ENCODE data around the gene TYW1B. TPM values are rescaled to one million over a fixed set of nuclear protein-coding genes. Genes with fewer than 3 reads are reported as not detected.
A peak's percentile ranks its signal among the peaks of the same experiment; 100 is the strongest.
"Not testable (repeated sequence)": the region's sequence is repeated elsewhere in the genome, so short reads cannot be mapped to it uniquely, and the experiment has no call there.

TYW1B gene
- polyA plus RNA-seq, 1 donor, result 5.4 TPM

- no peak for DNase-seq
These were observed 74.2 kb downstream of the TYW1B start for GRCh38 chr7:72753781-72754180.

DNA sequence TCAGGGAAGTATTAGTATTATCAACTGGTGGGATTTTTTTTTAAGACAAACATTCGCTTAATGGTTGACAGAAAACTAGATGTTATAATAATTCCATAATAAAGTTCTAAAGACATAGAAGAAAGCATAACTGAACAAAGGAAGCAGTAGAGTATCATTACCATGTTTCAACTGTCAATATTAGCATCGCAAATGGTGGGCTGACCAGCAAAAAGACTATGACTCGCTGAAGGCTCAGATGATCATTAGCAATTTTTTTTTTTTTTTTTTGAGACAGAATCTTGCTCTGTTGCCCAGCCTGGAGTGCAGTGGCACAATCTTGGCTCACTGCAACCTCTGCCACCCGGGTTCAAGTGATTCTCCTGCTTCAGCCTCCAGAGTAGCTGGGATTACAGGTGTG lies 74.8 kb downstream of the TYW1B start:
- DNase-seq, result not testable (repeated sequence)

DNA sequence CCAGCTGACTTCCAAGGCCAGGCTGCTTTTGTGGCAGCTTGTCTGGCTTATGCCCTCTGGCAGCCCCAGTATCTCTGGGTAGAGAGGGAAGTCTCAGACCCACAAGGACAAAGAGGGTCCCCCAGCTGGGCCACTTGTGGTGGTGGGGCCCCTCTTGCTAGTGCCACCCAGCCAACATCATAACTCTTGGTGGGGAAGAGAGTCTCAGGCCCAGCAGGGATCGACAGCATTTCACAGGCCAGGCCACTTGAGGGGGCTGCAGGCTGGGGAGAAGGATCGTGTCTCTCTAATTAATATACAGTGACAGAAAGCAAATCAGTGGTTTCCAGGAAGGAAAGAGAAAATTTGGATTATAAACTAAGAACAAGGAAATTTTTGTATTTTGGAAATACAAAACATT lies 76.0 kb downstream of the TYW1B start:
- no peak for DNase-seq

DNA sequence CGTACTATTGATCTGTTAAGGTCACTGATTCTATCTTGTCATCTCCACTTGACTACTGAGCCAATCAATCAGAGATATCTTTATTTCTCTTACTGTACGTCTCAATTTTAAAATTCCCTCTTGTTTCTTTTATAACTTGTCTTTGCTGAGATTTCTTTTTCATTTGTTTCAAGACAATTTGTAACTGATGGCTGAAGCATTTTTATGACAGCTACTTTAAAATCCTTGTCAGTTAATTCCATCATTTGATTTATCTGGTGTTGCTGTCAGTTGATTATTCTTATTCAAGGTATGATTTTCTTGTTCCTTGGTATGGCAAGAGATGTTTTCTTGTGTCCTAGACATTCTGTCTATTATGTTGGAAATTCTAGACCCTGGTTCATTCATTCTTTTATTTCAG lies 76.6 kb downstream of the TYW1B start:
- no peak for DNase-seq

DNA sequence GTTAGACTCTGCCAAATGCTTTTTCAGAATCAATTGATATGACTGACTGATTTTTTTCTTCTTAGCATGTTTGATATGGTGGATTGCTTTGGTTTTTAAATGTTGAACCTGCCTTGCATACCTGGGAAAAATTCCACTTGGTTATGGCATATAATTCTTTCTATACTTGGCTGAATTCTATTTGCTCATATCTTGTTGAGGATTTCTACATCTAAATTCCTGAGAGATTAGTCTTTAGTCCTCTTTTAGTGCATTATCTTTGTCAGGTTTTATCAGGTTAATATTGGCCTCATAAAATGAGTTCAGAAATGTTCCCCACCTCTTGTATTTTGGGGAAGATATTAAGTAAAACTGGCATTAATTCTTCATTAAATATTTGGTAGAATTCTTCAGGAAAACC lies 79.4 kb downstream of the TYW1B start:
- not testable (repeated sequence) for DNase-seq

GRCh38 chr7:72744244-72744926 lies 83.6 kb downstream of the TYW1B start:
- peak; percentile 10 for DNase-seq

DNA sequence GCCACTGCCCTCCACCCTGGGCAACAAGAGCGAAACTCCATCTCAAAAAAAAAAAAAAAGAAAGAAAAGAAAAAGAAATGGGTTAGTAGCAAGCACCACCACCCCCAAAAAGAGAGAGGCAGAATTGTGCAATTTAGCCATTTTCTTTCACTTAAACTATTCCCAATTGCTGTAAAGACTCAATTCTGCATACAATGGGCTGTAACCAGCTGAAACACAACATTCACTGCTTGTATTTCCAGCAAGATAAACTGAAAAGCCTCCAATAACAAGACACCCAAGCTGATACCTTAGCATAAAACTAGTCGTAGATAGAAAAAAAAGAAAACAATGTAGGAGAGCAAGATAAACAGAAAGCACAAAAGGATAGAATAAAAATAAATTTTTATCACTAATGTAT lies 84.2 kb downstream of the TYW1B start:
- not testable (repeated sequence) for DNase-seq

GRCh38 chr7:72739716-72740115 lies 88.3 kb downstream of the TYW1B start:
- not testable (repeated sequence) for DNase-seq

- DNase-seq, result not testable (repeated sequence)
These were observed 92.1 kb downstream of the TYW1B start for GRCh38 chr7:72735855-72736254.

GRCh38 chr7:72730815-72731214 lies 97.2 kb downstream of the TYW1B start:
- DNase-seq, result not testable (repeated sequence)

GRCh38 chr7:72730384-72730783 lies 97.6 kb downstream of the TYW1B start:
- DNase-seq, result not testable (repeated sequence)

- DNase-seq, result not testable (repeated sequence)
These were observed 98.9 kb downstream of the TYW1B start for GRCh38 chr7:72729130-72729529.

DNA sequence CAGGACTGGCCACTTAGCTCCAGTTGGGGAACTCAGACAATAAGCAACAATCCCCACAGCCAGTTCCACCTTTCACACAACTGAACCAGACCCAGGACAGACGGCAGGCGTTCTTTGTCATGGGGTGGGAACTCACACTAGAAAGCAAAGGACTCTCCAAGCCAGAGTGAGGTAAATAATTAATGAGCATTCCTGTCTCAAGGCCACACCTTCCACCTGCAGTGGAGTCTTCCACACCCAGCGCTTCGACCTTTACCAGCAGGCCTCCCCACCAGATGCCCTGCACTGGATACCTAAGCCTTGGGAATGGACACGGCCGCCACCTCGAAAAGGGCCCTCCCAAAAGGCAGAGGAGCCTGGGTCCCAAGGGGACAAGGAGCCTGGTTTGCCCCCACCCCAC lies 105.3 kb downstream of the TYW1B start:
- DNase-seq, result not testable (repeated sequence)

DNA sequence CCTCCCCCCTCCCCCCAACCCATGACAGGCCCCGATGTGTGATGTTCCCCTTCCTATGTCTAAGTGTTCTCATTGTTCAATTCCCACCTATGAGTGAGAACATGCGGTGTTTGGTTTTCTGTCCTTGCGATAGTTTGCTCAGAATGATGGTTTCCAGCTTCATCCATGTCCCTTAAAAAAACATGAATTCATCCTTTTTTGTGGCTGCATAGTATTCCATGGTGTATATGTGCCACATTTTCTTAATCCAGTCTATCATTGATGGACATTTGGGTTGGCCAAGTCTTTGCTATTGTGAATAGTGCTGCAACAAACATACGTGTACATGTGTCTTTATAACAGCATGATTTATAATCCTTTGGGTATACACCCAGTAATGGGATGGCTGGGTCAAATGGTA lies 107.1 kb downstream of the TYW1B start:
- not testable (repeated sequence) for DNase-seq

GRCh38 chr7:72717252-72717774 lies 110.7 kb downstream of the TYW1B start:
- DNase-seq, result not testable (repeated sequence)

- not testable (repeated sequence) for DNase-seq
These were observed 116.1 kb downstream of the TYW1B start for GRCh38 chr7:72711927-72712326.

DNA sequence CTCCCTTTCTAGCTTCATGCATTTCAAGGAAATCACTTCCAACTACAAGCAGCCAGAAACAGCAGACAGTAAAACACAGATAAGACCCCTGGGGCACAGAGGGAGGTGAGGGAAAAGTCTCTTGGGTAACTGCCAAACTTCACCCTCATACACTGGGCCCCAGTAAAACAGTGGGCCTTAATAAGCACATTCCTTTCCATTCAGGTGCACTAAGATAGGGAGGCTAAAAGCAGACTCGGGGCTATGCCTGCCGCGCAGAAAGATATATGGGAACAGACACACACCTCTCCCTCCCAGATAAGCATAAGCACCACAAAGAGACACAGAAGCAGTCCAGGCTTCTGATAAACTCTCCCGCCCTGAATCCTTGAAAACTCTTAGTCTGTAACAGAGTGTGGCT lies 117.0 kb downstream of the TYW1B start:
- DNase-seq, result no peak

DNA sequence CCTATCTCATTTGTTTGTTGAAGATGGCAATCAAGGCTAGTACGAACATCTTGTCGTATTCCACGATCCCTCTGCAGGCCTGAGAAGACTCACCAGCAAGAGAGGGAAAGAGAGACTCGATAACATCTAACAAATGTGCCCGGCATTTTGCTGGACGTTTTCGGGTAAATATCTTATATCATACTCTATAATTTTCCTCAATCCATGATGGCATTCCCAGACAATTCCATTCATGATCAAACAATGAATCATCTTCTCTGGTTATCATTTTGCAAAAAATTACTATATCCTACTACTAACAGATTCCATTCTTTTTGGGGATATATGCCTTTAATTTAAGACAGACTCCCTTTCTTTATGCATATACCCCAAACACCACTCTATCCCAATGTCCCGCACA lies 118.1 kb downstream of the TYW1B start:
- no peak for DNase-seq

DNA sequence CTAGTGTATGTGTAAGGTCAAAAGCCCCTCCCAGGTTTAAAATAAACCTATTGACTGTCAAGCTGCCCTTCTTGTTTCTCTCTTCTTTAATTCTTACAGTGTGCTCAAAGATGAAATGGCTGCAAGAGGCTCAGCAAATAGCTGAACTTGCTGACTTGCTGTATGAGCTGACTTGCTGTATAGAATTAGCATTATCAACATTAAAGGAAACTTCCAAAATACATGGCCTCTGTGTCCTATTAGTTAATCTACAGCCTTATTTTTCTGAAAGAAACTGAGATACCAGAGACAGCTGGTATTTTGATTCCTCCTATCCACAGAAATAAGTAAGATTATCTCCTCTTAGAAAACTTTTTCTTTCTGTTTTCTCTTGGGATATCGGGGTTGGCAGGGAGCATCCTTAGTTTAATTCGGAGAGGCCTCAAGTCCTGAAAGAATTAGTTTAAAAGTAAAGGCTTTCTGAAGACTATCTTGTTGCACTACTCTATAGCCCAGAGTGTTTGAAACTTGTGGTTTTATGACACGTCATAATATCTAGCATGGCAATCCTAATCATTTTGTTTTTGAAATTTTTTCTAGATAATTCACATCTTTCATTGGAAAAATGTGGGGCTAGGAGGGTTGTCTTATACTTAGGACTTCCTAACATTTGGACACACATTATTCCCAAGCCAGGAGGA lies 119.5 kb downstream of the TYW1B start:
- DNase-seq, result not testable (repeated sequence)

DNA sequence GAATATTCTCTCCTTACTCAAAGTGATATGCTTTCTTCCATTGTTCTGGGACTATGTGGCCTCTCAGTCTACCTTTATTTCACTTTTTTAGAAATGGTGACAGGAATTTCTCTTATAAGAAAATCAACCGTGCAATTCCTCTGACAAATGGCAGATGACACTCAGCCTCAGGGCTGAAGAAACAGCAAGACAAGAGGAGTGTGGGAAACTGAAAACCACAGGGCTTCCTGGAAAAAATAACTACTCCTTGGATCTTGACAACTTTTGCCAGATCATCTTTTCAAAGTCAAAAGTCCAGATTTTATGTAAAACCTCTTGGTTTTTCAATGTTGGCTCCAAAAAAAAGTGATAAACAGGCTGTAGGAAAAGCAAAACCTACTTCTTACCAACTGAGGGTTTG lies 121.5 kb downstream of the TYW1B start:
- DNase-seq, result no peak

- not testable (repeated sequence) for DNase-seq
These were observed 122.3 kb downstream of the TYW1B start for GRCh38 chr7:72705693-72706092.

DNA sequence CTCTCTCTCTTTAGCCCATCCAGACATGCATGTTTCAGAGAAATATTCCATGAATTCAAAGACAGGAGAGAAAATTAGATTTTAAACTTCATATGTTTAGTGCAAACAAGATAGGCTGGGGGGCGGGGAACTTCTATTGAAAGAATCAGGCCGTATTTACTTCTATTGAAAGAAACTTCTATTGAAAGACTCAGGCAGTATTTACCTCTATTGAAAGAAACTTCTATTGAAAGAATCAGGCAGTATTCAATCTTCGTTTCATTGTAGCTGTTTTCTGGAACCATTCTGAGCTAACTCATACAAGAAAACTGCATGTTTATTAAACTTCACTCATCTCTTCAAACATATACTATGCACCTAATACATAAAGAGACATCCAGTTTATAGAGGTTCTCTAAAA lies 123.1 kb downstream of the TYW1B start:
- no peak for DNase-seq

DNA sequence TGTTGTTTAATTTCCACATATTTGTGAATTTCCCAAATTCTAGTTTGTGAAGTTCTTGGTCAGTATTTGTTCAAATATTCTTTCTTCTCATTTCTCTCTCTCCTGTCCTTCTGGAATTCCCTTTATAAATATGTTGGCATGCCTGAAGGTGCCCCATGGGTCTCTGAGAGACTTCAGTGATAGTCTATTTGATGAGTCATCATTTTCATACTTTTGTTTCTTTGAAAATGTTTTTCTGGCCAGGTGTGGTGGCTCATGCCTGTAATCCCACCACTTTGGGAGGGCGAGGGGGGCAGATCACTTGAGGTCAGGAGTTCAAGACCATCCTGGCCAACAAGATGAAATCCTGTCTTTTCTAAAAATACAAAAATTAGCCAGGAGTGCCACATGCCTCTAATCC lies 127.5 kb downstream of the TYW1B start:
- not testable (repeated sequence) for DNase-seq

- DNase-seq, result not testable (repeated sequence)
These were observed 130.9 kb downstream of the TYW1B start for GRCh38 chr7:72697066-72697465.

Data from hindlimb muscle (tissue), 1 donor.